ENCODE results near the gene SP100. TPM values are rescaled to one million over a fixed set of nuclear protein-coding genes. Genes with fewer than 3 reads are reported as not detected.

Gene SP100
- total RNA-seq, 1 donor from 2014 or later, result not detected

DNA sequence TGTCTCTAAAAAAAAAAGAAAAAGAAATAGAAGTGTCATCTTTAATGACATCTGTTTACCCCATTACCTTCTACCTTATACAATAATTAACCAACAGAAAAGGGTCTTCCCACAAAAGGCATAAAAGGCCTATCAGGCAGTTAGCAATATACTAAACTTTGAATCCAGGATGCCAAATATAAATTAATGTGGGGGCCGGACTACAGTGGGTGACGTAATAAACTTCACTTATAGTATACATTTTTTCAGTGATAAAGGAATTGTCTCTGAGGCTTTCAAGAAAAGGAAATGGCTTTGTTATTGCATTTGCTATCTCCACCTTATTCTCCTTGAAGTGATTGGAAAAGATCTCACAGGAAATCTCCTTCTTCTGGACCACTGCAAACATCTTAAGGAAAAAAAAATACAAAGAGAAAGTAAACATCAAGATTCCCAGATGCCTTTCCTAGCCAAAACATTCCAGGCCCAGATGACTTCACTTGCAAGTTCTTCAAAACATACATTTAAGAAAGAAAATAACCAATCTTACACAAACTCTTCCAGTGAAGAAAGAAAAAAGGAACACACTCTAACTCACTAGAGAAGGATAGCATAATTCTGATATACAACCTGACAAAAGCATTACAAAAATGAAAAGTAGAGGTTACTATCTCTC, 170.5 kb downstream of the SP100 start:
- H3K4me1 Mint-ChIP-seq, result no peaks in the 10 kb centered on the region
- no peak for DNase-seq (ENCODE audit: low read depth, low spot score)
- TF ChIP-seq, protein P1, sequence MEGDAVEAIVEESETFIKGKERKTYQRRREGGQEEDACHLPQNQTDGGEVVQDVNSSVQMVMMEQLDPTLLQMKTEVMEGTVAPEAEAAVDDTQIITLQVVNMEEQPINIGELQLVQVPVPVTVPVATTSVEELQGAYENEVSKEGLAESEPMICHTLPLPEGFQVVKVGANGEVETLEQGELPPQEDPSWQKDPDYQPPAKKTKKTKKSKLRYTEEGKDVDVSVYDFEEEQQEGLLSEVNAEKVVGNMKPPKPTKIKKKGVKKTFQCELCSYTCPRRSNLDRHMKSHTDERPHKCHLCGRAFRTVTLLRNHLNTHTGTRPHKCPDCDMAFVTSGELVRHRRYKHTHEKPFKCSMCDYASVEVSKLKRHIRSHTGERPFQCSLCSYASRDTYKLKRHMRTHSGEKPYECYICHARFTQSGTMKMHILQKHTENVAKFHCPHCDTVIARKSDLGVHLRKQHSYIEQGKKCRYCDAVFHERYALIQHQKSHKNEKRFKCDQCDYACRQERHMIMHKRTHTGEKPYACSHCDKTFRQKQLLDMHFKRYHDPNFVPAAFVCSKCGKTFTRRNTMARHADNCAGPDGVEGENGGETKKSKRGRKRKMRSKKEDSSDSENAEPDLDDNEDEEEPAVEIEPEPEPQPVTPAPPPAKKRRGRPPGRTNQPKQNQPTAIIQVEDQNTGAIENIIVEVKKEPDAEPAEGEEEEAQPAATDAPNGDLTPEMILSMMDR (conservative IDR thresholded peaks at IDR 0.05), result no peak
- H3K27ac Mint-ChIP-seq (ENCODE audit: unreplicated experiment), result no peak overlapping the region
- H3K27me3 Mint-ChIP-seq (ENCODE audit: low read depth), result peaks cover 3% of the 10 kb centered on the region
- no peaks in the 10 kb centered on the region for H3K36me3 Mint-ChIP-seq (ENCODE audit: low read depth)
- H3K4me3 Mint-ChIP-seq, result no peak overlapping the region
- peaks cover 8% of the 10 kb centered on the region for H3K9me3 Mint-ChIP-seq

DNA sequence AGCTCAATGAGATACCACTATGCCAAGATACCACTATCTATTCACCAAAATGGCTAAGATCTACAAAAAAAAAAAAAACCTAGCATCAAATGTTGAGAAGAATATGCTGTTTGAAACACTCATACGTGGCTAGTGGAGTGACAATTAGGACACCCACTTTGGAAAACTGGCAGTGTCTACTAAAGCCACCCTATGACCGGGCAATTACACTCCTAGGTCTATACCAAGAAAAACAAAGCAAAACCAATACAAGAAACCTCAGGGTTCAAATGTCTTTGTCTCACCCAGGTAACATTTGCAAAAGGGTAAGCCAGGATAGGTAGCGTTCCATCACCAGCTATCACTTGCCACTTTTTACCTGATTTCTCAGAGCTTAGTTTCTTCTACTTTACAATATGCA, 173.0 kb downstream of the SP100 start:
- Mint-ChIP-seq H3K4me1 (no peaks in the 10 kb centered on the region), H3K36me3 (ENCODE audit: low read depth) (no peaks in the 10 kb centered on the region), H3K4me3 (no peak overlapping the region), H3K27ac (ENCODE audit: unreplicated experiment) (no peak overlapping the region), H3K9me3 (no peaks in the 10 kb centered on the region), H3K27me3 (ENCODE audit: low read depth) (no peaks in the 10 kb centered on the region)
- TF ChIP-seq, protein P1 (conservative IDR thresholded peaks at IDR 0.05), result no peak
- DNase-seq (ENCODE audit: low read depth, low spot score), result no peak

DNA sequence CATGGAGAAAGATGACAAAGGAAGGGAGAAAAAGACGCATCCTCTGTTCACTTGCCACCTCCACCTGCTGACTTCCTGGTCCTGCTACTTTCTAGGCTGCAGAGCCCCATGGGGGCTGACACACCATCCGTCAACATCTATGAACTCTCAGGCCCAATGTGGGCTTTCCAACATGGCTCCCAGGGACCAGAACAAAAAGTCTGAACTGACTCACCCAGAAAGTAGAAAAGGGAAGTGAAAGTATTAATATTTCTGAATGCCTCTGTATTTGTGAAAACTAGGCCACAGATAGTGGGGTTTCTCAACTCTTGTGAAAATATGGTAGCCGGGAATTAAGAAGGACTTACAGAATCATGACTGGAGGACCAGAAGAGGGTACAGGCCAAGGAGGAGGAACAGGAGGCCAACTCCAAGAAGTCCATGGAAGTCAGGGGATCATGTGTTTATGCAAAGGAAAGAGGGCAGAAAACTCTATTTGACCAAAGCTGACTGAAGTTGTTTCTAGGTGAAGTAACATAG, 173.6 kb downstream of the SP100 start:
- Mint-ChIP-seq H3K36me3 (ENCODE audit: low read depth) (no peaks in the 10 kb centered on the region), H3K4me1 (no peaks in the 10 kb centered on the region), H3K27me3 (ENCODE audit: low read depth) (peaks cover under 1% of the 10 kb centered on the region), H3K27ac (ENCODE audit: unreplicated experiment) (no peak overlapping the region), H3K9me3 (no peaks in the 10 kb centered on the region), H3K4me3 (no peak overlapping the region)
- TF ChIP-seq, protein P1 (conservative IDR thresholded peaks at IDR 0.05), result no peak
- no peak for DNase-seq (ENCODE audit: low read depth, low spot score)

DNA sequence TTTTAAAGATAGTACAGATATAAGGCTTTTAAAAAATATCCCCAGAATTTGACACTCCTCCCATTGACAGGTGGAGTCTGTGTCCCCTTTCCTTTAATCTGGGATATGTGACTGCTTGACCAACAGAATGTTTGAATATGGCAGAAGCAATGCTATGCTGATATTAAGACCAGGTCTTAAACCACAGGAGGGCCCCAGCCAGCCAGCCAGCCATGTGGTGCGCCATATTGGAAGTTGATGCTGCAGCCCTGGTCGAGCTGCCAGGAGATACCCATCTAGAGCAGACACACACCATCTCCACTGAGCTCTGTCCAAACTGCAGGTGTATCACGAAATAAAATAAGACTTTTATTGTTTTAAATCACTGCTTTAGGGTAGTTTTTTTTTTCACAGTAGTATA, 174.3 kb downstream of the SP100 start:
- H3K9me3 Mint-ChIP-seq, result no peaks in the 10 kb centered on the region
- H3K36me3 Mint-ChIP-seq (ENCODE audit: low read depth), result no peaks in the 10 kb centered on the region
- no peak overlapping the region for H3K4me3 Mint-ChIP-seq
- H3K4me1 Mint-ChIP-seq, result no peaks in the 10 kb centered on the region
- H3K27ac Mint-ChIP-seq (ENCODE audit: unreplicated experiment), result no peak overlapping the region
- DNase-seq (ENCODE audit: low read depth, low spot score), result no peak
- TF ChIP-seq, protein P1 (conservative IDR thresholded peaks at IDR 0.05), result no peak
- peaks cover 3% of the 10 kb centered on the region for H3K27me3 Mint-ChIP-seq (ENCODE audit: low read depth)

DNA sequence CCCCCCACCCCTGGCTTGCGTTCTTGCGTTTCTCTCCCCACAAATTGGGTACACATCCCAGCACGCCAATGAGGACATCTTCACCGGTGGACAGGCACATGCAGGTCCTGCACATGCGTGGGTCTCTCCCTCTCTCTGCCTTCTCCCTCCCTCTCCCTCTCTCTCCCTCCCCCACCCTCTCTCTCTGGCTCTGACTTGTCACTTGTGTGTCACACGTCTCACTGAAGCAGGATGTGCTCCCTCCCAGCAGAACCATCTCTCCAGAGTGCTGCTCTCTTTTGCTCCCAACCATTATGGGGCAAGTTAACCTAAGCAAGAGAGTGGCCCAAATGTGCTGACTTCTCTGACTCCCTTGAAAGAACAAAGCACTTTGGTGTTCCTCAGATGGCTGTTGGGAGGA, 175.8 kb downstream of the SP100 start:
- H3K27ac Mint-ChIP-seq (ENCODE audit: unreplicated experiment), result no peak overlapping the region
- H3K27me3 Mint-ChIP-seq (ENCODE audit: low read depth), result peaks cover 6% of the 10 kb centered on the region

More for the DNA sequence above, 175.8 kb downstream of the SP100 start:
- no peak overlapping the region for H3K4me3 Mint-ChIP-seq
- TF ChIP-seq, protein P1 (conservative IDR thresholded peaks at IDR 0.05), result no peak
- no peaks in the 10 kb centered on the region for H3K36me3 Mint-ChIP-seq (ENCODE audit: low read depth)
- H3K4me1 Mint-ChIP-seq, result no peaks in the 10 kb centered on the region
- no peaks in the 10 kb centered on the region for H3K9me3 Mint-ChIP-seq
- no peak for DNase-seq (ENCODE audit: low read depth, low spot score)
